GOT3 (cell line): ENCODE results near the gene NUP214.

Source experiments
- DNase-seq: peaks from one replicate; lab custom pipeline; 2025; ENCODE audit warnings: mixed read lengths; lab: John Stamatoyannopoulos, UW

NUP214 gene

GRCh38 chr9:131277287-131277909, 152.0 kb downstream of the NUP214 start:
- DNase-seq, result no peak

- DNase-seq, result no peak
These were observed 152.7 kb downstream of the NUP214 start for GRCh38 chr9:131277910-131278701.

- DNase-seq, result no peak
These were observed 153.3 kb downstream of the NUP214 start for GRCh38 chr9:131278702-131279111.

GRCh38 chr9:131279196-131279862, 153.9 kb downstream of the NUP214 start:
- no peak for DNase-seq

GRCh38 chr9:131279863-131280570, 154.6 kb downstream of the NUP214 start:
- no peak for DNase-seq

GRCh38 chr9:131280660-131281059, 155.3 kb downstream of the NUP214 start:
- no peak for DNase-seq

GRCh38 chr9:131281119-131281965, 156.0 kb downstream of the NUP214 start:
- no peak for DNase-seq

GRCh38 chr9:131282175-131282574, 156.8 kb downstream of the NUP214 start:
- DNase-seq, result no peak

- DNase-seq, result no peak
These were observed 157.5 kb downstream of the NUP214 start for GRCh38 chr9:131282688-131283422.
